Putamen (tissue), 1 donor: ENCODE data around the gene CARF.
"Not testable (repeated sequence)": the region's sequence is repeated elsewhere in the genome, so short reads cannot be mapped to it uniquely, and the experiment has no call there.

Source experiments
- DNase-seq: peaks from one replicate; pipeline ENCODE4 v3.0.0-alpha.2; 2016; ENCODE audit warnings: low spot score

CARF gene

DNA sequence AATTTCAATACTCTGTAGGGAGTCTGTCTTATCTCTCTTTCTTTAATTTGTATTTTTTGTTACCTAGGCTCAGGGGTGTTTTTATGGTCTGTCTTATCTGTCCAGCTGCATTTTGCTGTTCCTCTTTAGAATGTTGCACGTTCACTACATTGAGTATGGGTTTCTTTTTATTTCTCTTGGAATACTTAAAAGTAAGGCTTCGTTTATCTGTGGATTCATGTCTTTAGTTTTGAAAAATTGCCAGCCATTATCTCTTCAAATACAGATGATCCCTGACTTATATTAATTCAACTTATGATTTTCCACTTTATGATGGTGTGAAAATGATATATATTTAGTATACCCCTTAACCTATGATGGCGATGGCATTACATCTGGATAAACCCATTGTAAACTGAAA lies 26.9 kb downstream of the CARF start:
- no peak for DNase-seq

DNA sequence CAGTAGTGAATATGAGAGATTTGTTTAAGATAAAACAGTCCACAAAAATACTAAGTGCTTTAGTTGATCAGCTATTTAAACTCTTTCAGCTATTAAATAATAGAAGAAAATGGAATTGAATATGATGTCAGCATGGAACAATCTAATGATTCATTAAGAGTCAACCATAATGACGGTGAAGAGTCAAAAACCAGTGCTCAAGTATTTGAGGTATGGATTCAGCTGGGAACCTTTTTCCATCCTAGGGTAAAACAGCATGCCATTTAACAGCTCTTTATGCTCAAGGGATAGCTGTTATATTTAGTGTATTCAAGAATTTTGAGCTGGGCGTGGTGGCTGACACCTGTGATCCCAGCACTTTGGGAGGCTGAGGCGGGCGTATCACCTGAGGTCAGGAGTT lies 29.7 kb downstream of the CARF start:
- no peak for DNase-seq

DNA sequence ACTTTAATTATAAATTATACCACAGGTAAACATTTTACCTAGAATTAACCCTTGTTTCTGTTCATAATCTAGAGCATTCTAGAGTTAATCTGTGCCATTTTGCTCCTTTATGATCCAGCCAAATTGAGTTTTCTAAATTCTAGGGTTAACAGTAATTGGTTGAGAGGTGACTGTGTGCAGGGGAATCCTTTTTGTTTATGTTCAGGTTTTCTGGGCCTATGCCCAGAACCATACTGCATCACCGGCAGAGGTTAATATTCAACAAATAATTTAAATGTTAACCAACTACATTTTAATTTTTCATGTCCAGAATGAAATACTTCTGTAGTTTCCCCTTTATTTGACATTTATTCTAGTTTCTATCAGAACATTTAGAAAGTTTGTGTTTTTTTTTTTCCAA lies 32.3 kb downstream of the CARF start:
- no peak for DNase-seq

DNA sequence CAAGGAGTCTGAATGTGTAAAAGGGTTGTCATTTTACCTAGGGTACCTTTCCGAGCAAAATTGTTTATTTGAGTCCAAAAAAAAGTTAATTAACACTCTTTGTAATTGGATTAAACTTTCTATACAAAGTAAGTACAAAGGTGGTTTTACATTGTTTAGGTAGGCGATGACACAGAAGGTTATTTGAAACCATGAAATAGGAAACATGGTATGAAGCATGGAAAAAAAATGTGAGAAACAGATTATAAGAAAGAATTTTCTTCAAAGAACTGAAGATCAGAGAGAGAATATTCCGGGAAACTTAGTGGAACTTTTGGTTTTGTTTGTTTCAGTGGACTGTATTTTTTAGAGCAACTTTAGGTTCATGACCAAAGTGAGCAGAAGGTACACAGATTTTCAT lies 32.7 kb downstream of the CARF start:
- no peak for DNase-seq

DNA sequence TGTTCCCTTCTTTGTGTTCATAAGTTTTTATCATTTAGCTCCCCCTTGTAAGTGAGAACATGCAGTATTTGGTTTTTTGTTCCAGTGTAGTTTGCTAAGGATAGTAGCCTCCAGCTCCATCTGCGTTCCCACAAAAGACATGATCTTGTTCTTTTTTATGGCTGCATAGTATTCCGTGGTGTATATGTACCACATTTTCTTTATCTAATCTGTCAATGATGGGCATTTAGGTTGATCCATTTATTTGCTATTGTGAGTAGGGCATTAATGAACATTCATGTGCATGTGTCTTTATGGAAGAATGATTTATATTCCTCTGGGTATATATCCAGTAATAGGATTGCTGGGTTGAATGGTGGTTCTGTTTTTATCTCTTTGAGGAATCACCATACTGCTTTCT lies 33.4 kb downstream of the CARF start:
- no peak for DNase-seq

DNA sequence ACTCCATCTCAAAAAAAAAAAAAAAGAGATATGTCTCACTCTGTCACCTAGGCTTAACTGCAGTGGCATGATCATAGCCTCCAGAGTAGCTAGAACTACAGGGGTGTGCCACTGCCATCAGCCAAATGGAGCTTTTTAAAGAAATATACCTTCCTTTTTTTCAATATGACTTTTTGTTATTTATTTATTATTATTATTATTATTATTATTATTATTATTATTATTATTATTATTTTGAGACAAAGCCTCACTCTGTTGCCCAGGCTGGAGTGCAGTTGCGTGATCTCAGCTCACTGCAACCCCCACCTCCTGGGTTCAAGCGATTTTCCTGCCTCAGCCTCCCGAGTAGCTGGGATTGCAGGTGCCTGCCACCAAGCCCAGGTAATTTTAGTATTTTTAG lies 37.3 kb downstream of the CARF start:
- DNase-seq: not testable (repeated sequence)

DNA sequence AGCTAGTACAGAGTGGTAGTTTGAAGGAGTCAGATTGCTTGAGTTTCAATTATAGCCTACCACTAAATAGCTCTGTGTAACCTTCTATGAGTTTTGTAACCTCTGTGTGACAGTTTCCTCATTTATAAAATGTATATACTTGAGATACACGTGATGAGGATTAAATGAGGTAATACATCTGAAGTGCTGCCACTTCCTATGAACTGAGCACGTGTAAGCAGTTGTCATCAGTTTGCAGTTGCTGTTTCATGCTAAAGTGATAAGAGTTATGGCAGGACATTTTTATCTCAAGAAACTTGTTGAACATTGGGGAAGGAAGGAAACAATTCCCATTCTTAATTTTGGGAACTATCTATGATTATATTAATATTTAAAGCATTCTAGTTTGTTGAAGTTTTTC lies 38.5 kb downstream of the CARF start:
- no peak for DNase-seq

DNA sequence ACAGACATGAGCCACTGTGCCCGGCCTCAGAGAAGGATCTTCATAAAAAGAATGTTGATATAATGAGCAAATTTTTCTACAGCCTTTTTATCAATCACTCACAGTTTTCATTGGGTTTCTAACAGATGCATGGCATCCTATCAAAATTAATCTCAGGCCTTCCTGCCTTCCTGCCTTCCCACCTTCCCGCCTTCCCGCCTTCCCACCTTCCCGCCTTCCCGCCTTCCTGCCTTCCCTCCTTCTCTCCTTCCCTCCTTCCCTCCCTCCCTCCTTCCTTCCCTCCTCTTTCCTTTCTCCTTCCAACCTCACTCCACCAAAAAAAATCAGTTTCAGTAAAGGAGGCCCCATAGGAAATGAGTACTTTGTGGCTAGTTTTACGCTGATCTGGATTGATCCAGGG lies 48.4 kb downstream of the CARF start:
- no peak for DNase-seq

DNA sequence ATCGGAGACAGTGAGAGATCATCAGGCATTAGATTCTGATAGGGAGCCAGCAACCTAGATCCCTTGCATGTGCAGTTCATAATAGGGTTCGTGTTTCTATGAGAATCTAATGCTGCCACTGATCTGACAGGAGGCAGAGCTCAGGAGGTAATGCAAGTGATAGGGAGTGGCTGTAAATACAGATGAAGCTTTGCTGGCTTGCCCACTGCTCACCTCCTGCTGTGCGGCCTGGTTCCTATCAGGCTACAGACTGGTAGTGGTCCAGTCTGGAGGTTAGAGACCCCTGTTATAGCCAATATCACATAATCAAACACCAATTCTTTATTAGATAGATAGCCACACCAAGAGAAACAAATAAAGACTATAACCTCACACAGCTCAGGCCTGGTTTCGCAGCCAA lies 51.6 kb downstream of the CARF start:
- DNase-seq: no peak

DNA sequence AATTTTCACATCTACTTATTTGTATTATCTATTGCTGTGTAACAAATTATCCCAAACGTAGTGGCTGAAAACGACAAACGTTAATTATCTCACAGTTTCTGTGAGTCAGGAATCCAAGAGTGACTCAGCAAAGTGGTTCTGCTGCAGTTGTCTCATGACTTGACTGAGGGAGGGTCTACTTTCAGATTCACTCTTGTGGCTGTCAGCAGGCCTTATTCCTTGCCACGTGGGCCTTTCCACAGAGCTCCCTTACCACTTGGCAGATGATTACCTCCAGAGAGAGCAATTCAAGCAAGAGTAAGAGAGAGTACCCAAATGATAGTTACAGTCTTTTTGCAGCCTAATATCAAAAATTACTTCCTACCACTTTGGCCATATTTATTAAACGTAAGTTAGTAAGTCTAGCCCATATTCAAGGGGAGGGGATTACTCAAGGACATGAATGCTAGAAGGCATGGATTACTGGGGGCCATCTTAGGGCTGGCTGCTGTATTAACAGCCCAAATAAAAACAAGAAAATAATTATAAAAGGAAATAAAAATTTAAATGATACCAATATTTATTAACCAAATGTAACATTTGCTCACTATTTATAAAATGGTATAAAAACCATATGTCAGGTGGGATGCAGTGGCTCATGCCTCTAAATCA lies 53.9 kb downstream of the CARF start:
- DNase-seq: peak; percentile 2

DNA sequence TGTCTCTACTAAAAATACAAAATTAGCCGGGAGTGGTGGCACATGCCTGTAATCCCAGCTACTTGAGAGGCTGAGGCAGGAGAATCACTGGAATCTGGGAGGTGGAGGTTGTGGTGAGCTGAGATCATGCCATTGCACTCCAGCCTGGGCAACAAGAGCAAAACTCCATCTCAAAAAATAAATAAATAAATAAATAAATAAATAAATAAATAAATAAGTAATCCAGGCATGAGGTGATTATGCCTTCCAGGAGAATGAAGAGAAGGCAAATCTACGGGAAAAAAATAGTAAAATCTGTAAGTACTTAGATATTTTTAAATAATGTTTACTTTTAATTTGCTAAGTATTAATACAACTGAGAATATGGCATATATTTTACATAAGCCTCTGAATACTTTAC lies 57.3 kb downstream of the CARF start:
- not testable (repeated sequence) for DNase-seq

DNA sequence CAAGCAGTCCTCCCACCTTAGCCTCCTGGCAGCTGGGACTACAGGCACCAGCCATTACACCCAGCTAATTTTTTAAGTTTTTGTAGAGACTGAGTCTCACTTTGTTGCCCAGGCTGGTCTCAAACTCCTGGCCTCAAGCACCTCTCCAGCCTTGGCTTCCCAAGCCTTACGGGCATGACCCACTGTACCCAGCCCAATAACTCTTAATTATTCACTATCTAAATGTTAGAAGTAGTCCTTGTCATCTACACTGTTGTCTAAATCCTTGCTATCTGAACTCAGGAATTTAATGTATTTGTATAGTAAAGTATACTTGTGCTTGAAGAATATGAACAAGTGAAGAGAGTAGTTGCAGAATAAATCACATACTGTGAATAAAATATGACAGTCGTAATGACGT lies 64.7 kb downstream of the CARF start:
- DNase-seq: no peak

DNA sequence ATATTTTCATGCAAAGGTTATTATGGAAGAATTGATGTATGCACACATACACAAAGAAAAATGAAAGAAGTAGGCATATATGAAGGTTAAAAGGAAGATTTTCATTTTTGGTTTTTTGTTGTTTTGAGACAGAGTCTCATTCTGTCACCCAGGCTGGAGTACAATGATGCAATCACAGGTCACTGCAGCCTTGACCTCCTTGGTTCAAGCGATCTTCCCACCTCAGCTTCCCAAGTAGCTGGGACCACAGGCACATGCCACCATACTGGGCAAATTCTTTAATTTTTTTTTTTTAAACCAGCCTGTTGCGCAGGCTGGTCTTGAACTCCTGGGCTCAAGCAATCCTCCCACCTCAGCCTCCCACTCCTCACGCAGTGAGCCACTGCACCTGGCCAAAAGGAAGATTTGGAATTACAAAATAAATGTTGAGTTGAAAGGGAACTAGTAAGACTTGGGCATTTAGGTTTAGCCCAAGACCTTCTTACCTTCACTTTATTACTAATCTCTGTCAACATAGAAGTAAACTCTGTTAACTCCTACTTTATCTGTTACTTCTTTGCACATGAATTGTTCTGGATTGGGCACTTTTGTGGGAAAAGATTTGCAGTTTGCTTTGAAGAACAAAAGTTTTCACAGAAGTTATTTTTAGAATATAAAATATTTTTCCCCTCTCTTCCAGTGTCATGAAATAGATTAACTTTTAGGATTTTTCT lies 70.9 kb downstream of the CARF start:
- no peak for DNase-seq

DNA sequence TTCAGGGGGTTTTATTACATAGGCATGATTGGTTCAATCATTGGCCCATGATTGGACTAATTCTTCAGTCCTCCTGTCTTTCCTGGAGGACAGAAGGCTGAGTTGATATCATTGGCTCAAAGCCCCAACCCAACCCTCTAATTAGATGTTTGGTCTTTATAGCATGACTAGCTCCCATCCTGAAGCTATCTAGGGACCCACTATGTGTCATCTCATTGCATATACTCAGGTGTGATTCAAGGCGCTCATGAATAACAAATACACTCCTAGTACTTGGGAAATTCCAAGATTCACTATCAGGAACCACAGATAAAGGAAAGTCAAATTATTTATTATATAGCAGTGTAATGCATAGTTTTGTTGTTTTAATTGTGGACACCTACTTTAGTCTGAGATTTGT lies 77.7 kb downstream of the CARF start:
- DNase-seq: no peak

DNA sequence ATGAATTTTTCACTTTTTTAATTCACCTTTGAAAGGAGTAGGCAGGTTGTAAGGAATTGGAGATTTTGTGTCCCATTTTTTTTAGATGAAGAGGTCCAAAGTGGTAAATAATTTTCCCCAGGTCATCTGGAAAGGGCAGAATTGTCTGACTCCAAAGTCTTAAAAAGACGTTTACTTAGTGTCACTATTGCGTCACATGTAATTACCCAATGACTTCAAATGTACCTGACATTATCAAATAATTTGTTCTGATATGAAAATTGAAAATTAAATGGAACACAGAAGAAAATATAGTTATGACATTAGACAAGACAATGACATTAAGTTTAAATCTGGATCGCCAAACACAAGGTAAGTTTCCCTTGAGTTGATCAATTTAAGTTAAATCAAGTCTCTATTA lies 78.4 kb downstream of the CARF start:
- no peak for DNase-seq

DNA sequence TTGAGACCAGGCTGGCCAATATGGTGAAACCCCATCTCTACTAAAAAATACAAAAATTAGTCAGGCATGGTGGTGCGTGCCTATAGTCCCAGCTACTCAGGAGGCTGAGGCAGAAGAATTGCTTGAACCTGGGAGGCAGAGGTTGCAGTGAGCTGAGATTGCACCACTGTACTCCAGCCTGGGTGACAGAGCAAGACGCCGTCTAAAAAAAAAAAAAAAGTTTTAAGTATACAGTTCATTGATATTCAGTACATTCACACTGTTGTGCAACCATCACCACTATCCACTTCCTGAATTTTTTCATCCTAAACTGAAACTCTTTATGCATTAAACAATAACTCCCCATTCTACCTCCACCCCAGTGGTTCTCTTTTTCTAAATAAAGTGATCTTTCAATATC lies 85.0 kb downstream of the CARF start:
- not testable (repeated sequence) for DNase-seq

DNA sequence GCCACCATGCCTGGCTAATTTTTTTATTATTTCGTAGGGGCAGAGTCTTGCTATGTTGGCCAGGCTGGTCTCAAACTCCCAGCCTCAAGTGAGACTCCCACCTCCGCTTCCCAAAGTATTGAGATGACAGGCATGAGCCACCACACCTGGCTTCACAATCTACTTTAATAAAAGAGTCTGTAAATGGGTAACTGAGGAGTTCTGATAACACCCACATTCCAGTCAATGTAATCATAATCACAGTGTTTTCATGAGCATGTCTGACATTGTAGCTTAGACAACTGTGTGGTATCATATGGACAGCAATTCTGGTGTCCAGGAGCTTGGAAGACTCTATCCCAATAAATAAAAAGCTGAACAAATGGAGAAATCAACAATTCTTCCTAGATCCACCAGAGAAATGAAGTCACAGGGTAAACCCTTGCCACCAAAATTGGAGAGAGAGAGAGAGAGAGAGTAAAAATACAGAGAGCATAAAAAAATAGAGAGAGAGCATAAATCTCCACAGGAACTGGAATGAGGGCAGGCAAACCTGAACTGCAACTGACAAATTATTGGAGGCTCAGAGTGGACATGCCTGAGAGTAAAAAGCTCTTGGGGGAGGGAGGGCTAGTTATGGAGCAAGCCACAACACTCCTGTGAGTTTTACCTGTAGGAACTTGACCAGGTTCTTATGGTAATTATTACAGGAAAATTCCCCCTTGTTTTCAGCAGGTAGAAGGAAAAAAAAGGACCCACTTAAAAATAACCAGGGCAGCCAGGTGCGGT lies 90.2 kb downstream of the CARF start:
- DNase-seq: no peak

DNA sequence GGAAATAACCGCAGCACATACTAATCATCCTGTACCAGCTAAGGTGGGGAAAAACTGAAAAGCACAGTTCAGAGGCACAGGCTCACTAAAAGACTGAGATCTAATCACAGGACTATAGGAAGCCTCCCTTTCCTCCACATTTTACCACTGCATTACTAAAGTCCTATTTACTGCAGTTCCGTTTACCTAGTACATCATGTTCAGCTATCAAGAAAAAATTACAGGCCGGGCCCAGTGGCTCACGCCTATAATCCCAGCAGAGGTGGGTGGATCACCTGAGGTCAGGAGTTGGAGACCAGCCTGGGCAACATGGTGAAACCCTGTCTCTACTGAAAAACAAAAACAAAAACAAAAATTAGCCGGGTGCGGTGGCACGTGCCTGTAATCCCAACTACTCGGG lies 91.6 kb downstream of the CARF start:
- no peak for DNase-seq

DNA sequence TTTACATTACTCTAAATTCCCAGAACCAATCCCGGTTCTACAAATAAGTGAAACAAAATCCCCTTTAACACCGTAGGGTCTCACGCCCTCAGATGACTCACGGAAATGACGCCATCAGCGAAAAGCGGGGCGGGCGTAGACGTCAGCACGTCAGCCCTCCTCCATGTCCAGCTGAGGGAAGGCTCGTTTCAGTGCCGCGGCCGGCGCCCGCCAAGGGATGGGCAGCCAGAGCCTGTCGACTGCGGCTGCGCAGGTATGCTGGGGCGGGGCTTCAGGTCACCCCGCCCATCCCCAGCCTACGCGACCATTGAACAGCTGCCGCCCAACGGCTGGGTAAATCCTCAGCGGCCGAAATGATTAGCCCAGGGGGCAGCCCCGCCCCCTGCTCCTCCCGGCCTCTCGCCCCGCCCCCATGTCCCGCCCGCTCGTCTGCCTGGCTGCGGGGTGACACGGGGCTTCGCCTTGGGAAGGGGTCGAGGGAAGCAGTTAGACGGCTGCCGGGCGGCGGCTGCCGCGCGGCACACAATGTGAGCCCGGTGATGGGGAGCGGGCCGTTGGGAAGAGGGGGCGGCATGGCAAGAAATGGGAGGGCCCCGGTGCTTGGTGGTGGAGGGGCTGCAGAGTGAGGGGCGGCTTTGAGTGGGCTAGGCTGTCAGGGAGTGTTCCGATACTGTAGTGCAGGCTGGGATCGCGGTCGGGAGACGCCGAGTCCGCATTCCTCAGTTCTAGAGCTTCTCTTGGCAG lies 102.6 kb downstream of the CARF start, which contains the start of gene NBEAL1:
TSS of gene NBEAL1 (plus strand) at position 420 of the 744 bp plus-strand sequence. CDS start 1,510 bp downstream, outside the sequence.
- peak; percentile 98 for DNase-seq

DNA sequence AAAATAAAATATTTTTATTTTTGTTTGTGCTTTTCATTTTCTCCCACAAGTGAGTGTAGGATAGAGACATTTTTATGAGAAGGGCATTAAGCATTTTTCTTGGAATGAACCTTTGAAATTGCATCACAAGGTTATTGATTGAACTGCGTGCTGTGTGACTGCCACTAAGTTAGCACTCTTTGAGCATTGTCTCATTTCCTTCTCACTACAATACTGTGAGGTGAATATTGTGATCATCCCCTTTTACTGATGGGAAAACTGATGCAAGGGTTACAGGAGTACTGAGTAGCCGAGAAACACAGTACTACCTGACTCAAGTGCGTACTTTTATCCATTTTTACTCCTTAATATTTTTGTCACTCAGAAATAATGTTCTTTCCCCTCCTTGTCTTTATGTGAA lies 104.6 kb downstream of the CARF start:
- DNase-seq: no peak

DNA sequence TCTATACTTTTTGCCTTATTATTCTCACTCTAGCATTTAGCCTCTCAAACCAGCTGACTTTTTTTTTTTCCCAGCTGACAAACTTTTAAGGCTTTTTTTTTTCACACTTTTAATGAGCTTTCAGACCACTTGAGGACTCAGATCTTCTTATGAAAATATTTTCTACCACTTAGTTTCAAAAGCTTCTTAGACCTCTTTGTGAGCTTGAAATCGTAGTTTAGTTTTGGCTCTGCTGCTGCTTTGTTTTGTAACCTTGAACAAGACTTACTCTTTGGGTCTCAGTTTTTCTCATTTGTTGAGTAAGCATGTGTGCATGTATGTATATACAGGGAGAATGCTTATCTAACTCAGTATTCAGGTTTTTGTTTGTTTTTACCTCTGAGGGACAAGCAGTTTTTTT lies 106.1 kb downstream of the CARF start:
- DNase-seq: no peak

DNA sequence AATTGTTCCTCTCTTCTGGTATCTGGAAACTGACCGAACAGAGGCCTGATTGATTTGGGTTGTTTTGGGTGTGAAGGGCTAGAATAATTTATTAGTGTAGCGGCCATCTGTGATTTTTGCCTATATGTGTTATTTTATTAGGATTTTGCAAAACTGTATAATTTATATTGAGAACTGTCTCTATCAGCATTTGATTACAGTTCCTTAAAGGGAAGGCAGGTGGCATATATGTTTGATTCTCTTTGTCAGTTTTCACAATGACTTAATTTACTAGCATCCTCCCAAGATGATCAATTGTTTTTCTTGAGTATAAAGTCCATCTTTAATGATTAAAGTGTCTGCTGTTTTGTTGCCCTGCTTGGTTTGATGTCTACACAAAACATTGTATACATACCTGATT lies 107.1 kb downstream of the CARF start:
- no peak for DNase-seq
